ENCODE data around the gene EME2.

Gene EME2

DNA sequence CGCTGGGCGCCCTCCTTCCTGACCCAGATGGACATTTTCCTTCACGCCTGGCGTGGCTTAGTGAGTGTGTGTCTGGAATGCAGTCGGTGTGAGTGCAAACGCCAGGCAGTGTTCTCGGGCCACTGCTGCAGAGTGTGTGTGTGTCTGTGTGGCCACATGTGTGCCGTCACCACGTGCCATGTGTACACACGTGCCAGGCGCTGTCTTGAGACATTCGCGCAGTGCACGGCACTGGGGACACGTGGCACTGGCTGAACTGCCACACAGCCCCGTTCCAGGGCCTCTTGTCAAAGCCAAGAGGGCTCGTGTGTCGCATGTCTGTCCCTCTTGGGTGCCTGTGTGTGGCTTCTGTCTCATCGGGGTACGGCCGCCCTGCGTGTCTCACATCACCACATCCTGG lies 37.8 kb upstream of the EME2 start:
- DNase-seq (ENCODE audit: low read depth) = no peak
- no peak for TF ChIP-seq CTCF (IDR thresholded peaks at IDR 0.05; ENCODE audit: insufficient read depth, low read depth, low read length, missing control alignments)
- no peak overlapping the region for H3K4me3 ChIP-seq (ENCODE audit: low read length)

GRCh38 chr16:1740234-1740633 lies 32.4 kb upstream of the EME2 start:
- DNase-seq (ENCODE audit: low read depth) = no peak
- H3K4me3 ChIP-seq (ENCODE audit: low read length) = no peak overlapping the region
- no peak for TF ChIP-seq CTCF (IDR thresholded peaks at IDR 0.05; ENCODE audit: insufficient read depth, low read depth, low read length, missing control alignments)

DNA sequence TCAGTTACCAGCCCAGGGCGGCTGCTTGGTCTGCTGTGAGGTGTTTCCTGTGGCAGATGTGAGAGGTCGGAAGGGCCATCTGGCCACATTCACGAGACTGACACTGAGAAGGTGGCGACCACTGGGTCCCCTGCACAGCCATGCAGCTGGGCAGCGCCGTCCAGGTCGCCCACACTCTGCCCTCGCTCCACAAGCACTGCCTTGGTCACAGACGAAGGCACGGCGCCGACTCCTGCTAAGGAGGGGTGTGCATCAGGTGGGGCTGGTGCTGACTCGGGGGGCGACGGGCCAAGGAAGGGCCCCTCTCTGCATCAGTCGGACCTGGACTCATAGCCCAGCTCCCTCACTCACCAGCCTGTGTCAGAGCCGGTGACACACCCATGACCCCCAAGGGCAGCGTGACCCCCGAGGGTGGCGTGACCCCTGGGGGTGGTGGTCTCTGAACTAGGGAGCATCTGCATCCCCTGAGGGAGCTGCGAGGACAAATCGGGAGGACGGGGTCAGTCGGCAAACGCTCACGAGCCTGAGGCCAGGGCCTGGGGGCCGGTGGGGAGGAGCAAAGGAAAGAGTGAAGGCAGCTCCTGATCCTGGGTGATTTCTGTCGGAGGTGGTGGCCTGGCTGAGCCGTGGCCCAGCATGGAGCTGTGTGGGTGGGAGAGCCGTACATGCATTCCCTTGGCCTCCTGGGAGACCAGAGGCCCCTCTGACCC lies 31.7 kb upstream of the EME2 start:
- H3K4me3 ChIP-seq (ENCODE audit: low read length) = no peak overlapping the region
- TF ChIP-seq CTCF (IDR thresholded peaks at IDR 0.05; ENCODE audit: insufficient read depth, low read depth, low read length, missing control alignments) = no peak
- no peak for DNase-seq (ENCODE audit: low read depth)

DNA sequence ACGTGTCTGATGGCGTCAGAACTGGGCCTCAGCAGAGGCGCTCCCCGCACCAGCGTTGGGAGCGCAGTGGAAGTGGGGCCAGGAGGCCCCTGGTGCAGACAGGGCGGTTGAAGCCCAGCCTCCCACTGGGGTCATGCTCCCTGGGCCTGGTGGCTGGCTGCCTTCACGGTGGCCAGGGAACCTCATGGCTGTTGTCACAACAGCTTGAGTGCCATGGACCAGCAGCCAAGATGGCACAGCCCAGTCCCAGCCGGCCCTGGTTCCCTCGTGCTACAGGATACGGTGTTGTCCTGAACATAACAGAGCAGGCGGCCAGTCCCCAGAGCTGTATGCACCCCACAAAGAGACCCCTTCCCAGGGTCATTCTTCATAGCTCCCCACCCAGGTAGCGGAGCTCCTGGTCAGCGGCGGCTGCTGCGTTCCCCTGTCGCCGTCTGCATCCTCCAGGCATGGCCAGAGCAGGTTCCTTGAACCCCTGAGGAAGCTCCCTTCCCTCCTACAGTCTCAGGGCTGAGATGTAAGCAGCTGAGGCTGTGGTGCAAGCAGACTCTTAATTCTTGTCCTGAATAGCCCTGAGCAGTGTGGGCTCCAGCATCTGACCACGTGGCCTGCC lies 31.0 kb upstream of the EME2 start:
- H3K4me3 ChIP-seq (ENCODE audit: low read length) = no peak overlapping the region
- DNase-seq (ENCODE audit: low read depth) = no peak
- no peak for TF ChIP-seq CTCF (IDR thresholded peaks at IDR 0.05; ENCODE audit: insufficient read depth, low read depth, low read length, missing control alignments)

- TF ChIP-seq CTCF (IDR thresholded peaks at IDR 0.05; ENCODE audit: insufficient read depth, low read depth, low read length, missing control alignments) = no peak
- H3K4me3 ChIP-seq (ENCODE audit: low read length) = no peak overlapping the region
- DNase-seq (ENCODE audit: low read depth) = no peak
These were observed 29.0 kb upstream of the EME2 start for GRCh38 chr16:1743376-1744337.

DNA sequence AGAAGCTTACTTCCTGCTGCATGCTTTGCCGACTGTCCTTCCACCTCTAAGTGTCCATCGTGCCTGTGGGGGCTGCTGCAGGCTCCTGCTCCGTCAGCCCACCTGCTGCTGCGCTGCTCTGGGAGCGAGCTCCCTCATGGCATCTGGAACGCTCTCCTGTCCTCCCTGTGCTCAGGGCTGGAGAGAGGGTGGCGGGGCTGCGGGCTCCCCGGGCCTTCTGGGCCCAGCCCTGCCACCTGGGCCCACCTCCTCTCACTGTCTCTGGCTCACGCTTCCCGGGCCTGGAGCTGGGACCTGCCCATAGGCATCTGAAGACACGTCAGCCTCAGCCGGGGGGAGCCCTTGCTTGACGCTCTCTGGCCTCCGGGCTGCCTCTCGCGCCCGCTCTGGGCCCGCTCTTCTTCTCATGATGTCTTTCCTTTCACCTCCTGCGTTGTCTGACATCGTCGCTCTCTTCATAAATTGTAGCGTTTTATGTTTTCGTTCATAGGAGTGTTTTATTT lies 28.2 kb upstream of the EME2 start:
- no peak for TF ChIP-seq CTCF (IDR thresholded peaks at IDR 0.05; ENCODE audit: insufficient read depth, low read depth, low read length, missing control alignments)
- H3K4me3 ChIP-seq (ENCODE audit: low read length) = no peak overlapping the region
- no peak for DNase-seq (ENCODE audit: low read depth)
